GM18519 (cell line): ENCODE results near the gene SIGLEC1.

Source experiments
- ATAC-seq: cut with Tn5 transposase; IDR thresholded peaks from one replicate; pipeline ENCODE4 v1.9.1; 2021; ENCODE audit warnings: mild to moderate bottlenecking, moderate library complexity; ENCODE audit not compliant: unreplicated experiment, low FRiP score

SIGLEC1 gene

DNA sequence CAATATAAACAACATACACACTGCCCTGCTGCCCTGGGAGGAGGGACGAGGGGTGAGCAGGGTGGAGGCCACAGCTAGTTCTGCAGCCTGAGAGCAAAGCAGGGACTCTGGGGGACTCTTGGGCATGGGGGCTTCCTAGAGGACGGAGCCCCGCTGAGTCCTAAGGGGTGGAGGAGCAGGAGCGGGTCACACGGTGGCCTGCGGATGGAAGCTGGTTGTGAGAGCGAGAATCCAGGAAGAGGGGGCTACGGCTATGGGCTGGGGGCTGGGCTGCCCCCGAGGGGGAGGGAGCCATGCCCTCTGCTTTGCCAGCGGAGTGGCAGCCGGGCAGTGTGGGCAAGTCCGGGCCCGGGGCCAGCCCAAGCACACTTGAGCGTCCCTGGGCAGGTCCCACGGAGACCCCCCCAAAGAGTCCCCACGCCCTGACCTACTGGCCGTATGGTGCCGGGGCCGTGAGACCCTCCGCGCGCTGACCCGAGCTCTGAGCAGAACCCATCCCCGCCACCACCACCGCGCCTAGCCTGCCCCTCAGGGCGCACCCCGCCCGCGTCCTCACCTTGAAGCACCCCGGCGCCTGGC, 31.0 kb downstream of the SIGLEC1 start:
- ATAC-seq: no peak

- ATAC-seq: no peak
Measured at GRCh38 chr20:3680701-3681351, 31.6 kb downstream of the SIGLEC1 start.

GRCh38 chr20:3679749-3680700, 32.4 kb downstream of the SIGLEC1 start:
- no peak for ATAC-seq

DNA sequence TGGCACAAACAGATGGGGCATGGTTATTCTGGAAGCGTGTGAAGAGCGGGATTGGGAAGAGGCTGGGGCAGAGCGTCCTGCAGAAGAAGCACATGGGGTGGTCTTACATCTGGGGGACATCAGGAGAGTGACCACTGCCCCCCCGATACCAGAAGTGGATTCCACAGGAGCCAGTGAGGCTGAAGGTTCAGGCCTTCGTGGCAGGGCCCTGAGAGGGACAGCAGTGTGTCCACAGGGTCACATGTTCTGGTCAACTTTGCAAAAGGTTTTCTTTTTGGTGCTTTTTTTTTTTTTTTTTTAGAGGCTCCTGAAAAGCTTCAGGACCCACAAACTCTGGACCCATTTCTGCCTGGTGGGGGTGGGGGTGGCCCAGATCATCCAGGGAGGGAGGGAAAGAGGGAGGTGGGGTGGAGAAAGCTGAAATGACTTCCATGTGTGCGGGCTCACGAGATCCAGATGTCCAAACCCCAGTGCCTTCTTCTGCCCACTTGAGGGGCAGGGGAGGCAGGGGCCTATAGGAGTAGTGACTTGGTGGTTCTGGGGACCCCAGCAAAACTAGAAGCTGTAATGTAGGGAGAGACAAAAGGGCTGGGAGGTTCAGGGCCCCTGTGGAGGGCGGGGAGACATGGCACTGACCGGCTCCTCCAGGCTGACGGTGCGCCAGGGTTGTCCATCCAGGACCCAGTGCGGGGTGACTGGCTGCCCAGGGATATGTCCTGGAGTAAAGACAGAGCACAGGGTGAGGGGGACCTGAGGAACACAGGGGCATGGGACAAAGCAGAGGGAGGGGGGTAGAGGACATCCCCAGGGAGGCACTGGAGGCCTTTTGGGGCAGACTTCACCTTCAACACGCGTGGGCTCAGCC, 33.3 kb downstream of the SIGLEC1 start:
- no peak for ATAC-seq

GRCh38 chr20:3678198-3678597, 34.2 kb downstream of the SIGLEC1 start:
- no peak for ATAC-seq

- no peak for ATAC-seq
Measured at GRCh38 chr20:3677733-3678132, 34.7 kb downstream of the SIGLEC1 start.

- ATAC-seq: no peak
Measured at GRCh38 chr20:3674995-3675900, 37.2 kb downstream of the SIGLEC1 start.

DNA sequence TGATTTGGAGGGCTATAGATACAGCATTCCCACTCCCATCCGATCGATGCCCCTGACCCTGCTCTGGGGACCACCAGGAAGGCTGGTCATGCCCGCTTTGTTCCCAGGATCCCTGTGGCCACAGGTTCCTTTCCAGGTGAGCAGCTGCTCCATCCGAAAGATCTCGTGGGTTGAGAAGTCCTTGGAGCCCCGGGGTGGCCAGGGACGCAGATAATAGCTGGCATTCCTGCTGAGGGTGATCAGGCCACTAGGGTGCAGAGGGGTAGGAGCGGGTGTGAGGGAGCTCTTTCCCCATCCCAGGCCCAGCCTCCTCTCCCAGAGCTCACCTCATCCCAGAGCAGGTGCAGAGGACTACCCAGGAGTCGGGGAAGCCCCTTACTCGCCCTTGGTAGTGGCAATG, 38.0 kb downstream of the SIGLEC1 start:
- ATAC-seq: no peak

GRCh38 chr20:3673221-3674070, 39.0 kb downstream of the SIGLEC1 start:
- no peak for ATAC-seq

GRCh38 chr20:3672547-3673171, 39.7 kb downstream of the SIGLEC1 start:
- ATAC-seq: no peak

GRCh38 chr20:3671986-3672546, 40.3 kb downstream of the SIGLEC1 start:
- no peak for ATAC-seq

DNA sequence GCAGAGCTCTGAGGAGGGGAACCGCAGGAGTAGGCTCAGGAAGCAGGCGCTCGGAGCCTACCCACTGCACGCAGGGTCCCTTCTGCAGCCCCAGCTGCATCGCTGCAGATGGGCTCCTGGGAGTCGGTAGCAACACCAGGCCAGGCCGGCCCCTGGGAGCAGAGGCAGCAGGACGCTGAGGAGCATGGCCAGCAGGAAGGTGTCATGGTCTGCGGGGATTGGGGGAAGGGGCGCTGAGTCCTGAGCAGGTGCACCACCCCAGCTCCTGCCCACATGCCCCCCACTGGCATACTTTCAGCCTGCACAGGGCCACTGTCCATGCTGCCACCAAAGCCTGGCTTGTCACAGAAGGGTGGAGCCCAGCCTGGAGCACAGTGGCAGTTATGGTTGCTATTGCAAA, 41.5 kb downstream of the SIGLEC1 start:
- no peak for ATAC-seq

DNA sequence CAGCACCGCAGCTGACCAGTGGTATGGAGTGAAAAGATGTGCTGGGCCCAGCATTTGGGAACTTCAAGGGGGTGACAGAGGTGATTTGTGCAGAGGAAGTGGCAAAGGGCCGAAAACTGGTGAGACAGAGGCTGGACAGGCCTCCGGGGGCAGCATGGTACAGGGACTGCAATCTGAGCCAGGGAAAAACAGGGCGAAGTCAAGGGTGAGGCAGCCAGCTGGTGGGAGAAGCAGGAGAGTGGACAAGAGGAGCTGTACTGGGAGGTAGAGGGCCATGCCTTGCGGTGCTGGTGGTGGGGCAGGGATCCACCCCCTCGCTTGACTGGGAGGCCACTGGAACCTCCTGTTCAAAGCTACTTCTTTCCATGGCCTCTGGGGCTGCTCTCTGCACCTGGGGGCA, 41.9 kb downstream of the SIGLEC1 start:
- no peak for ATAC-seq

DNA sequence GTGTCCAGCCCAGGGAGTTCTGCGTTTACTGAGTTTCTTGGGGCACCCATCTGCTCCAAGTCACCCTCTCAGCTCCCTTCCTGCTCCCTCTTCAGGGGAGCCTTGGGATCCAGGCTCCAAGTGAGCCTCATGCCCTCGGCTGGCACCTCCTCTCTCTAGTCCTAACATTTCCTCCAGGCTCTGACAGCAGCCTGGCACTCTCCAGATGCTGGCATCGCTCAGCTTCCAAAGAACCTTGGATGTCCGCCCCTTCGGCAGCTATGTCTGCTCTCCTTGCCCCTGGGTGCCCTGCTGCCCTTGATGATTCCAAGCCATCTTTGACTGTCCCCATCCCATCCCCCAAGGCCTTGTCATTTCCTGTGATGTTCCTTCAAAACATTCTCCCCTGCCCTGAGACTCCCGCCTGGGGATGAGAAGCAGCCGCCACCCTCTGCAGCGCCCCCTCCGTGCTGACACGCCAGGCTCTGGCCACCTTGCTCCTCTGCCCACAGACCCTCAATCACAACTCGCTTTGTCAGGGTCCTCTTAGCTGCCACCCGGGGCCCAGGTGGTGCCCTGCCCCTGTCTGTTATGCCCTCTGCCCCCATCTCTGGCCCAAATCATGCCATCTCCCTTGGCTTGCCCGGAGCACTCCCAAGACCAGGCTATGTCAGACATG, 42.6 kb downstream of the SIGLEC1 start:
- ATAC-seq: no peak

DNA sequence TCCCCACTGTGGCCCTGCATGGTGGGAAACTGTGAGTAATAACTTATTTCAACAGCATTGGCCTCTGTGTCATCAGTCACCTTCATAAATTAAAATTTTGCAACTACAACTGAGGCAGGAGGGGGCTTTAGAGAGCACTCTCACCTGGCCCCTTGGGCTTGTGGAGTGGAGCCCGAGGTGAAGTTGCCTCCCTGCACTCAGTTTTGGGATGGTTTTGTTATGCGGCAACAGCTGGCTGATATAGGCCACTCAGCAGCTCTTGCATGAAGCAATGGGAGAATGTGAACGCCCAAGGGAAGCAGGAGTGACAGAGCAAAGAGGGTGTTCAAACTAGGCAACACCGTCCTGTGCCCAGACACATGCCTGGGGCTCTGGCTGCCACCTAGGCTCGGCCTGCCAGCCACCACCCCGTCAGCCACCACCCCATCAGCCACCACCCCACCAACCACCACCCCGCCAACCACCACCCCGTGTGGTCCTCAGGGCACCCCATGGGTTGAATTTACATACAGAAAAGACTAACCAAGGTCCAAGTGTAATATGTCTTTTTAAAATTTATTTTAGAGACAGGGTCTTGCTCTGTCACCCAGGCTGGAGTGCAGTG, 44.9 kb downstream of the SIGLEC1 start:
- ATAC-seq: no peak

- ATAC-seq: no peak
Measured at GRCh38 chr20:3663858-3664257, 48.5 kb downstream of the SIGLEC1 start.
